Adrenal gland (tissue), 12 donors: ENCODE measurements around the gene TNNI3K. TPM values are rescaled to one million over a fixed set of nuclear protein-coding genes. Genes with fewer than 3 reads are reported as not detected.

Experiments
- DNase-seq, 7 donors: peaks; one replicate each; pipeline ENCODE4 v3.0.0-alpha.2; 2019 to 2020
- H3K27ac ChIP-seq, 5 donors: fragments of 200-600 bp; sonication (generic) in 4 of 5; 1 replicate in 3 of 5; 2 replicates in 2 of 5; pipeline versions ENCODE4 v1.5.1 to v1.8.0; 2016 to 2020; ENCODE audit warnings: mild to moderate bottlenecking in 1 of 5
- H3K27me3 ChIP-seq: fragments of 200-600 bp; 2 replicates; pipeline ENCODE4 v1.8.0; 2021
- H3K36me3 ChIP-seq, 2 donors: fragments of 200-600 bp; replicated peaks in 1 of 2; 1 replicate in 1 of 2; 2 replicates in 1 of 2; pipeline versions ENCODE4 v1.5.1 to v1.8.0; 2018 to 2022
- H3K4me1 ChIP-seq, 2 donors: fragments of 200-600 bp; replicated peaks in 1 of 2; 1 replicate in 1 of 2; 2 replicates in 1 of 2; pipeline versions ENCODE4 v1.5.1 to v1.8.0; 2018 to 2021
- H3K4me3 ChIP-seq, 4 donors: fragments of 200-600 bp; sonication (generic) in 3 of 4; one replicate each; pipeline ENCODE4 v1.5.1; 2016 to 2018
- H3K9me3 ChIP-seq, 3 donors: fragments of 200-600 bp; sonication (generic) in 1 of 3; replicated peaks in 1 of 3; 1 replicate in 2 of 3; 2 replicates in 1 of 3; pipeline versions ENCODE4 v1.5.1 to v1.8.0; 2016 to 2021
- POLR2A ChIP-seq, 2 donors: fragments of 450-650 bp; IDR thresholded peaks; one replicate each; pipeline ENCODE4 v1.6.1; 2017; ENCODE audit warnings: antibody characterized with exemption in 2 of 2, mild to moderate bottlenecking in 2 of 2, moderate library complexity in 1 of 2
- whole genome bisulfite sequencing, 4 donors: extraction: QIAGEN DNeasy Blood & Tissue Kit in 2 of 4; methylation state at CpG; one replicate each; pipeline versions ENCODE4 v1.1.5 to v1.1.7; 2013 to 2017; 5-methylcytosine and 5-hydroxymethylcytosine counted together
- intact Hi-C, 2 donors: fragments of 100-400 bp; cut with DNase I; formaldehyde crosslinking; loops; one replicate each; pipeline versions ENCODE4 v1.14.1 to v1.15.0; 2022 to 2023
- polyA plus RNA-seq, 3 donors: library from polyadenylated mRNA; stranded (reverse); fragments of 200-250 nt in 2 of 3; fragments of 350-450 nt in 1 of 3; fragmentation: Illumina TruSeq in 1 of 3; extraction: RNeasy Lipid Tissue Mini Kit (QIAGEN cat#74804) in 1 of 3; gene quantifications; one replicate each; pipeline ENCODE4 v1.2.3, GENCODE V29; 2013 to 2014
- total RNA-seq, 9 donors: library from RNA; depleted of rRNA in 4 of 9; stranded (reverse); fragments of >200 nt in 4 of 9; fragments of 120-200 nt in 1 of 9; fragmentation: NEBNext Ultra II Directional in 1 of 9; extraction: Animal tissue kit (Norgen Biotek cat#: 25700) in 1 of 9; gene quantifications; one replicate each; pipeline versions ENCODE4 v1.1.0 to v1.2.4, GENCODE V29; 2013 to 2023
- TF ChIP-seq, protein P1 (sequence below), 6 experiments: fragments of 450-650 bp in 4 of 6; fragments of 200-600 bp in 2 of 6; sonication (generic) in 1 of 6; IDR thresholded peaks; 1 replicate in 5 of 6; 2 replicates in 1 of 6; pipeline versions ENCODE4 v1.5.1 to v1.8.0; 2016 to 2021; ENCODE audit warnings: antibody characterized with exemption in 6 of 6, mild to moderate bottlenecking in 2 of 6, moderate library complexity in 1 of 6
- donor health status: healthy with polysubstance abuse.
- donor health status: Bipolar disorder and iron deficiency.
- donor health status: DM: yes; HTN: yes; CAD: no.
- donor health status: DM: no; HTN: no; CAD: no.
- donor health status: DM: no; HTN: no; CAD: no.
- donor health status: DM: yes; HTN: yes; CAD: no.

The TNNI3K gene
- total and polyA plus RNA-seq, 12 donors: 0.88 to 7.9 (median 2.1) TPM

- no peak overlapping the region for H3K4me3 ChIP-seq
- intact Hi-C loops: no loop called here
- H3K36me3 ChIP-seq: no peaks in the 10 kb centered on the region
- no peaks in the 10 kb centered on the region for H3K27me3 ChIP-seq
- no peaks in the 10 kb centered on the region for H3K9me3 ChIP-seq
- TF ChIP-seq, protein P1, sequence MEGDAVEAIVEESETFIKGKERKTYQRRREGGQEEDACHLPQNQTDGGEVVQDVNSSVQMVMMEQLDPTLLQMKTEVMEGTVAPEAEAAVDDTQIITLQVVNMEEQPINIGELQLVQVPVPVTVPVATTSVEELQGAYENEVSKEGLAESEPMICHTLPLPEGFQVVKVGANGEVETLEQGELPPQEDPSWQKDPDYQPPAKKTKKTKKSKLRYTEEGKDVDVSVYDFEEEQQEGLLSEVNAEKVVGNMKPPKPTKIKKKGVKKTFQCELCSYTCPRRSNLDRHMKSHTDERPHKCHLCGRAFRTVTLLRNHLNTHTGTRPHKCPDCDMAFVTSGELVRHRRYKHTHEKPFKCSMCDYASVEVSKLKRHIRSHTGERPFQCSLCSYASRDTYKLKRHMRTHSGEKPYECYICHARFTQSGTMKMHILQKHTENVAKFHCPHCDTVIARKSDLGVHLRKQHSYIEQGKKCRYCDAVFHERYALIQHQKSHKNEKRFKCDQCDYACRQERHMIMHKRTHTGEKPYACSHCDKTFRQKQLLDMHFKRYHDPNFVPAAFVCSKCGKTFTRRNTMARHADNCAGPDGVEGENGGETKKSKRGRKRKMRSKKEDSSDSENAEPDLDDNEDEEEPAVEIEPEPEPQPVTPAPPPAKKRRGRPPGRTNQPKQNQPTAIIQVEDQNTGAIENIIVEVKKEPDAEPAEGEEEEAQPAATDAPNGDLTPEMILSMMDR (IDR thresholded peaks at IDR 0.05): no peak
- no peak for TF ChIP-seq POLR2A (IDR thresholded peaks at IDR 0.05)
- no peak overlapping the region for H3K27ac ChIP-seq
- WGBS, 4 donors: 91 to 95% (median 94%) methylated on average over 9 of the region's 9 CpGs
- no peaks in the 10 kb centered on the region for H3K4me1 ChIP-seq
- DNase-seq: no peak
Observed at GRCh38 chr1:74380252-74380651, 145.1 kb downstream of the TNNI3K start.

GRCh38 chr1:74388855-74389254 is 153.7 kb downstream of the TNNI3K start:
- intact Hi-C loops: no loop called here
- TF ChIP-seq POLR2A (IDR thresholded peaks at IDR 0.05): no peak
- TF ChIP-seq, protein P1 (IDR thresholded peaks at IDR 0.05): no peak
- whole genome bisulfite sequencing, 4 donors: 83 to 90% (median 86%) methylated on average over 2 of the region's 2 CpGs
- no peak for DNase-seq
- Histone ChIP-seq H3K9me3 (no peaks in the 10 kb centered on the region), H3K4me3 (no peak overlapping the region), H3K27me3 (no peaks in the 10 kb centered on the region), H3K4me1 (no peaks in the 10 kb centered on the region), H3K36me3 (no peaks in the 10 kb centered on the region), H3K27ac (no peak overlapping the region)

- TF ChIP-seq, protein P1 (IDR thresholded peaks at IDR 0.05): no peak
- no peak for TF ChIP-seq POLR2A (IDR thresholded peaks at IDR 0.05)
- intact Hi-C loops: no loop called here
- 68 to 84% (median 74%) methylated on average over 3 of the region's 3 CpGs for WGBS, 4 donors
- DNase-seq: no peak
- Histone ChIP-seq H3K4me1 (peaks cover 0 to 3% of the 10 kb centered on the region in 2 donors), H3K27me3 (no peaks in the 10 kb centered on the region), H3K4me3 (no peak overlapping the region), H3K9me3 (no peaks in the 10 kb centered on the region), H3K27ac (no peak overlapping the region), H3K36me3 (no peaks in the 10 kb centered on the region)
Observed at GRCh38 chr1:74392186-74392585, 157.0 kb downstream of the TNNI3K start.

DNA sequence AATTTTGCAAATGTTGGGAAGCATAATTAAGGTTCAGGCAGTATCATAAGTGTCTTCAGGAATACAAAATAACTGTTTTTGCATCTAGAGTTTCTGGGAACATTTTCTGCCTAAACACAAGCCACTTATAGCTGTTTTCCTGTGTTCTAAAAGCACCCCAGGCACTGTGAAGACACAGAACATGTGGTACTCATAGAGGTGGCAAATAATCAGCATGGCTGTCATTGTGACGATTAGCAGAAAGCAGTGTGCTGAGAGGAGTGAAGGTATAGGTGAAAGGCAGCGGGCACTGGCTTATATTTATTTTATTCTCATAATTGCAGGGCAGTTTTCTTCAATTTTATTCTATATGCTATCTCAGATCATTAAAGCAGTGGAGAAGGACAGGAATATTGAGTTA is 157.7 kb downstream of the TNNI3K start:
- H3K36me3 ChIP-seq: no peaks in the 10 kb centered on the region
- TF ChIP-seq, protein P1 (IDR thresholded peaks at IDR 0.05): no peak
- no peak for TF ChIP-seq POLR2A (IDR thresholded peaks at IDR 0.05)
- no peaks in the 10 kb centered on the region for H3K27me3 ChIP-seq
- no peak overlapping the region for H3K4me3 ChIP-seq
- H3K27ac ChIP-seq: no peak overlapping the region
- no peak for DNase-seq
- peaks cover 0 to 7% of the 10 kb centered on the region in 2 donors for H3K4me1 ChIP-seq
- intact Hi-C loops: no loop called here
- H3K9me3 ChIP-seq: no peaks in the 10 kb centered on the region
- WGBS, 4 donors: 60 to 84% (median 76%) methylated on average over 2 of the region's 2 CpGs
